H1 (cell line): Measurements from ENCODE around the gene DHX29. TPM values are rescaled to one million over a fixed set of nuclear protein-coding genes. Genes with fewer than 3 reads are reported as not detected.
A peak's percentile ranks its signal among the peaks of the same experiment; 100 is the strongest.

ENCODE experiments used
- ASH2L ChIP-seq: fragments of 200-600, 300-600 bp; sonication (generic); IDR thresholded peaks from one replicate; pipeline ENCODE4 v1.7.1; 2017; ENCODE audit warnings: low read length
- CBX8 ChIP-seq: fragments of 300-800, 300-1000 bp; sonication (generic); IDR thresholded peaks from 2 replicates; pipeline ENCODE4 v1.7.1; 2016; ENCODE audit warnings: low read depth, low read length, borderline replicate concordance
- CHD1 ChIP-seq: IDR thresholded peaks from 2 replicates; pipeline ENCODE4 v1.6.1; 2012; ENCODE audit warnings: low read depth, low read length, improper control_type of control experiment
- CREB1 ChIP-seq: IDR thresholded peaks from 2 replicates; pipeline ENCODE4 v1.6.1; 2012; ENCODE audit warnings: inconsistent platforms
- CTBP2 ChIP-seq: IDR thresholded peaks from 2 replicates; pipeline ENCODE4 v1.7.0; 2011; ENCODE audit warnings: borderline replicate concordance, mild to moderate bottlenecking, moderate library complexity, mixed read lengths, low read length; ENCODE audit not compliant: insufficient read depth, insufficient read length
- EZH2 ChIP-seq: fragments of 200-600 bp; sonication (generic); IDR thresholded peaks from 2 replicates; pipeline ENCODE4 v1.7.1; 2012; ENCODE audit warnings: low read depth, mild to moderate bottlenecking, moderate library complexity, low read length, inconsistent platforms; ENCODE audit not compliant: severe bottlenecking
- FOSL1 ChIP-seq: IDR thresholded peaks from 2 replicates; pipeline ENCODE4 v1.6.1; 2011; ENCODE audit warnings: mild to moderate bottlenecking, low read depth, low read length, moderate library complexity; ENCODE audit not compliant: insufficient read depth
- HDAC2 ChIP-seq, 2 experiments: fragments of 300-600 bp in 1 of 2; sonication (generic) in 1 of 2; IDR thresholded peaks; 2 replicates each; pipeline ENCODE4 v1.6.1; 2011 to 2012; ENCODE audit warnings: low read depth in 2 of 2, low read length in 2 of 2, mild to moderate bottlenecking in 2 of 2, moderate library complexity in 2 of 2, borderline replicate concordance in 1 of 2, inconsistent platforms in 1 of 2
- KDM4A ChIP-seq: IDR thresholded peaks from one replicate; pipeline ENCODE4 v1.7.1; 2012; ENCODE audit warnings: low read depth, mild to moderate bottlenecking, moderate library complexity, low read length, inconsistent platforms; ENCODE audit not compliant: severe bottlenecking
- RBBP5 ChIP-seq: IDR thresholded peaks from 2 replicates; pipeline ENCODE4 v1.7.1; 2012; ENCODE audit warnings: low read depth, mild to moderate bottlenecking, inconsistent platforms, low read length, moderate library complexity, borderline replicate concordance
- RXRA ChIP-seq: IDR thresholded peaks from 2 replicates; pipeline ENCODE4 v1.6.1; 2011; ENCODE audit warnings: low read depth, mild to moderate bottlenecking, low read length, moderate library complexity; ENCODE audit not compliant: insufficient read depth
- SIN3A ChIP-seq, 2 experiments: IDR thresholded peaks in 1 of 2; conservative IDR thresholded peaks in 1 of 2; 2 replicates each; pipeline ENCODE4 v1.6.1; 2011 to 2012; ENCODE audit warnings: low read length in 2 of 2, improper control_type of control experiment in 1 of 2, low read depth in 1 of 2, mild to moderate bottlenecking in 1 of 2
- SIRT6 ChIP-seq: IDR thresholded peaks from one replicate; pipeline ENCODE4 v1.7.1; 2012; ENCODE audit warnings: low read length, inconsistent platforms
- SP1 ChIP-seq: IDR thresholded peaks from 2 replicates; pipeline ENCODE4 v1.6.1; 2011; ENCODE audit warnings: low read depth, low read length
- SP4 ChIP-seq: IDR thresholded peaks from 2 replicates; pipeline ENCODE4 v1.6.1; 2012; ENCODE audit warnings: low read length, inconsistent platforms
- TAF7 ChIP-seq: optimal IDR thresholded peaks from 2 replicates; pipeline ENCODE3; 2011; ENCODE audit warnings: low read depth, mild to moderate bottlenecking, inconsistent platforms, low read length, moderate library complexity, borderline replicate concordance
- TCF12 ChIP-seq: IDR thresholded peaks from 2 replicates; pipeline ENCODE4 v1.6.1; 2011; ENCODE audit warnings: low read depth, mild to moderate bottlenecking, low read length
- TEAD4 ChIP-seq: IDR thresholded peaks from 2 replicates; pipeline ENCODE4 v1.6.1; 2012; ENCODE audit warnings: low read depth, low read length, inconsistent platforms, mixed read lengths
- polyA plus RNA-seq, 7 experiments: library from polyadenylated mRNA; depleted of rRNA in 3 of 7; stranded (reverse) in 5 of 7; unstranded in 2 of 7; fragments of >200 nt in 5 of 7; fragments of 200-250 nt in 2 of 7; gene quantifications; 1 replicate in 5 of 7; 2 replicates in 1 of 7; 4 replicates in 1 of 7; pipeline versions ENCODE4 v1.2.1 to v1.2.3, GENCODE V29; 2011 to 2013; ENCODE audit warnings: missing spikeins in 2 of 7, mixed read lengths in 2 of 7
- total RNA-seq: library from RNA; stranded (reverse); fragmentation: NEBNext Ultra II Directional; extraction: Animal tissue kit (Norgen Biotek cat#: 25700); gene quantifications from 2 replicates; pipeline ENCODE4 v1.2.1, GENCODE V29; 2021
- TF ChIP-seq, protein P1 (sequence below): IDR thresholded peaks from 2 replicates; pipeline ENCODE4 v1.6.1; 2012; ENCODE audit warnings: inconsistent platforms
- TF ChIP-seq, protein P2 (sequence below): IDR thresholded peaks from 2 replicates; pipeline ENCODE4 v1.6.1; 2011; ENCODE audit warnings: low read depth, mild to moderate bottlenecking, low read length; ENCODE audit not compliant: insufficient read depth

The DHX29 gene
- total and polyA plus RNA-seq, 2 of the 8 experiments (the other 6 are each of a cell fraction or from before 2014, with no cell fraction given): 3.4 to 32.1 TPM

DNA sequence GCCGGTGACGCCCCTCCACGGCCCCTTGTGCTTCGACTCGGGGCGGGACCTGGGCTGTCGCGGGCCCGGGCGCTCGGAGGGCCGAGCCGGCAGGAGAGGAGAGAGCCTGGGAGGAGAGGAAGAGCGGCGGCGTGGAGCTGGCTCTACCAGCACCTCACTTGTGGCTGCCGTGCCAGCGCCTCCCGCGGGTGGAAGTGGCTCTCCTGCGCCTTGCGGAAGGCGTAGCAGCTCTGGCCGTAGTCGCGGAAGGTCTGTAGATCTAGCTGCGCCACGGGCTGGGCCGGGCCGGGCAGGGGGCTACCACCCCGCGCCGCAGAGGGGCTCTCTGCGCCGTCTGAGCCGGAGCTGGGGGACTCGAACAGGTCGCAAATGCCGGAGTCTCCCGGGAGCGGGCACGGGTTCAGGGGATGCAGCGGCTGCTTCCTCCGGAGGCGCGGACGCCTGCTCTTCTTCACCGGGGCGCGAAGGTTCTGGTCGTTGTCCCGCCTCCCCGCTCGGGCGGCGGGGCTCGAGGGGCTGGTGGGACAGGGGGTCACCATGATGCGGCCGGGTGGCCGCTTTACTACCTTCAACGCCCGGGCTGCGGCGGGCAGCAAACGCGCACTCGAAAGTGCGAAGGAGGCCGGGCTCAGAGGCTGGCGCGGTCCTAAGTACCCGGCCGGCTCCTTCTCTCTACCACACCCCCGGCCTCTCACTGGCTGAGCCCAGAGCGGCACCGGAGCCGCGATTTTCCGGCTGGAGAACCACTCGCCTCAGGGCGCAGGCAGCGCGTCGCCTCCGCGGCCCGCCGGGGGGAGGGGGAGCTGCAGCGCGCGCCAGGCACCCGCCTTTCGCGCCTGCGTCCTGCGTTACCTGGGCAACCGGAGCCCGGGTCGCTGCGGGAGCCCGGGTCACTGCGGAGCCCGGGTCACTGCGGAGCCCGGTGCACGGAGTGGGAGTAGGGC, 74.2 kb downstream of the DHX29 start, which contains the start of gene CCNO (continued):
- TF ChIP-seq SP1 (0 out of 2 replicates have a peak, but pooled peaks have one; percentile 13), CTBP2 (peak; percentile 75), EZH2 (no peak), KDM4A (peak; percentile 30), CREB1 (peak; percentile 82), FOSL1 (no peak), SIRT6 (no peak), TAF7 (no peak), SP4 (no peak), ASH2L (peak; percentile 59), RXRA (no peak), HDAC2 (IDR thresholded peaks at IDR 0.05; ENCODE audit: borderline replicate concordance in 1 of 2, low read depth in 2 of 2, low read length in 2 of 2) (peak in 1 of 2 experiments; percentile 50; a peak in 1 of 4 replicates), CBX8 (0 out of 2 replicates have a peak, but pooled peaks have one; percentile 67), RBBP5 (peak; percentile 2; the same call in 1 of the 2 replicates), CHD1 (no peak), TEAD4 (peak; percentile 4; the same call in 1 of the 2 replicates), TCF12 (no peak), SIN3A (conservative IDR thresholded peaks at IDR 0.05 in 1 of 2, IDR thresholded peaks at IDR 0.05 in 1 of 2; ENCODE audit: low read depth in 1 of 2, low read length in 2 of 2) (peak; percentile 70 to 90; a peak in 2 of 4 replicates)
- TF ChIP-seq, protein P1, sequence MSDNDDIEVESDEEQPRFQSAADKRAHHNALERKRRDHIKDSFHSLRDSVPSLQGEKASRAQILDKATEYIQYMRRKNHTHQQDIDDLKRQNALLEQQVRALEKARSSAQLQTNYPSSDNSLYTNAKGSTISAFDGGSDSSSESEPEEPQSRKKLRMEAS: peak; percentile 51; the same call in 1 of the 2 replicates
- TF ChIP-seq, protein P2, sequence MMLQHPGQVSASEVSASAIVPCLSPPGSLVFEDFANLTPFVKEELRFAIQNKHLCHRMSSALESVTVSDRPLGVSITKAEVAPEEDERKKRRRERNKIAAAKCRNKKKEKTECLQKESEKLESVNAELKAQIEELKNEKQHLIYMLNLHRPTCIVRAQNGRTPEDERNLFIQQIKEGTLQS: no peak
